IMR-90 (cell line): ENCODE measurements around the gene SH3BP5. TPM values are rescaled to one million over a fixed set of nuclear protein-coding genes. Genes with fewer than 3 reads are reported as not detected.

ENCODE experiments used
- ATAC-seq: fragments of 200-7000 bp; cut with Tn5 transposase; 2 replicates; pipeline ENCODE4 v1.9.1; 2020; ENCODE audit warnings: low read depth, mild to moderate bottlenecking, moderate library complexity
- BruUV-seq: library from RNA; stranded (reverse); fragments of 400-500 nt; replicated peaks from 2 replicates; lab custom pipeline; 2021; lab: Mats Ljungman, UMichigan
- CTCF ChIA-PET: fragments of 300-600 bp; formaldehyde crosslinking; extraction: SDS; loops from one replicate; lab custom pipeline; 2021; ENCODE audit warnings: antibody characterized with exemption; lab: Yijun Ruan, JAX
- POLR2A ChIA-PET: fragments of 300-600 bp; sonication (Branson Sonifier 250); formaldehyde crosslinking; loops from one replicate; lab custom pipeline; 2022; ENCODE audit warnings: antibody characterized with exemption; ENCODE audit not compliant: unreplicated experiment; lab: Charles Lee
- DNase-seq: peaks from one replicate; pipeline ENCODE4 v3.0.0; 2013
- H2AFZ ChIP-seq: replicated peaks from 2 replicates; pipeline ENCODE3; 2013; ENCODE audit warnings: low read length, mild to moderate bottlenecking; ENCODE audit not compliant: poor library complexity
- H2AK5ac ChIP-seq: 2 replicates; pipeline ENCODE4 v1.6.1; 2013; ENCODE audit warnings: low read depth, low read length, inconsistent platforms
- H2AK9ac ChIP-seq: replicated peaks from 2 replicates; pipeline ENCODE3; 2013; ENCODE audit warnings: mild to moderate bottlenecking, low read depth, low read length, moderate library complexity; ENCODE audit not compliant: poor library complexity
- H2BK120ac ChIP-seq: 2 replicates; pipeline ENCODE4 v1.6.1; 2013; ENCODE audit warnings: low read depth, low read length, inconsistent platforms
- H2BK15ac ChIP-seq: 3 replicates; pipeline ENCODE4 v1.6.1; 2013; ENCODE audit warnings: low read depth, low read length, inconsistent platforms
- H2BK20ac ChIP-seq: 2 replicates; pipeline ENCODE4 v1.6.1; 2013; ENCODE audit warnings: low read depth, mild to moderate bottlenecking, inconsistent platforms, low read length, moderate library complexity
- H2BK5ac ChIP-seq: 2 replicates; pipeline ENCODE4 v1.6.1; 2013; ENCODE audit warnings: mild to moderate bottlenecking, low read depth, low read length, inconsistent platforms; ENCODE audit not compliant: poor library complexity, severe bottlenecking
- H3K14ac ChIP-seq: replicated peaks from 2 replicates; pipeline ENCODE4 v1.6.1; 2013; ENCODE audit warnings: low read depth, low read length, inconsistent platforms
- H3K18ac ChIP-seq: 2 replicates; pipeline ENCODE4 v1.6.1; 2013; ENCODE audit warnings: low read depth, low read length, control low read depth
- H3K23ac ChIP-seq: 2 replicates; pipeline ENCODE4 v1.6.1; 2013; ENCODE audit warnings: low read depth, low read length, inconsistent platforms
- H3K27ac ChIP-seq: 2 replicates; pipeline ENCODE4 v1.5.1; 2013; ENCODE audit warnings: mild to moderate bottlenecking, control low read depth, low read length; ENCODE audit not compliant: insufficient read depth
- H3K27me3 ChIP-seq: 2 replicates; pipeline ENCODE4 v1.6.1; 2013; ENCODE audit warnings: low read length; ENCODE audit not compliant: control insufficient read depth, insufficient read depth
- H3K36me3 ChIP-seq: 2 replicates; pipeline ENCODE4 v1.6.1; 2013; ENCODE audit warnings: low read length, mixed read lengths; ENCODE audit not compliant: control insufficient read depth, insufficient read depth
- H3K4ac ChIP-seq: 2 replicates; pipeline ENCODE4 v1.6.1; 2013; ENCODE audit warnings: low read depth, low read length, inconsistent platforms
- H3K4me1 ChIP-seq: 2 replicates; pipeline ENCODE4 v1.6.1; 2013; ENCODE audit warnings: low read length, mixed read lengths; ENCODE audit not compliant: control insufficient read depth, insufficient read depth
- H3K4me2 ChIP-seq: 2 replicates; pipeline ENCODE4 v1.6.1; 2013; ENCODE audit warnings: low read depth, mild to moderate bottlenecking, control low read depth, low read length, moderate library complexity
- H3K4me3 ChIP-seq: 2 replicates; pipeline ENCODE4 v1.5.1; 2013; ENCODE audit warnings: low read depth, mild to moderate bottlenecking, control low read depth, low read length, moderate library complexity; ENCODE audit not compliant: insufficient read depth
- H3K56ac ChIP-seq: 2 replicates; pipeline ENCODE4 v1.6.1; 2013; ENCODE audit warnings: low read length, inconsistent platforms; ENCODE audit not compliant: insufficient read depth; ENCODE audit errors: extremely low read depth
- H3K79me1 ChIP-seq, 2 experiments: 2 replicates each; pipeline ENCODE4 v1.6.1; 2013; ENCODE audit warnings: low read length in 2 of 2, inconsistent platforms in 1 of 2, low read depth in 1 of 2
- H3K9ac ChIP-seq: 2 replicates; pipeline ENCODE4 v1.6.1; 2013; ENCODE audit warnings: low read depth, low read length, control low read depth
- H3K9me1 ChIP-seq: 2 replicates; pipeline ENCODE4 v1.6.1; 2013; ENCODE audit warnings: low read length, inconsistent platforms; ENCODE audit not compliant: insufficient read depth
- H3K9me3 ChIP-seq: 2 replicates; pipeline ENCODE4 v1.6.1; 2013; ENCODE audit warnings: low read length; ENCODE audit not compliant: control insufficient read depth, insufficient read depth
- H4K20me1 ChIP-seq: 2 replicates; pipeline ENCODE4 v1.6.1; 2013; ENCODE audit warnings: low read length, inconsistent platforms; ENCODE audit not compliant: insufficient read depth
- H4K5ac ChIP-seq: 2 replicates; pipeline ENCODE4 v1.6.1; 2013; ENCODE audit warnings: mild to moderate bottlenecking, low read depth, low read length, control low read depth
- H4K8ac ChIP-seq, 2 experiments: 2 replicates each; pipeline ENCODE4 v1.6.1; 2013; ENCODE audit warnings: low read depth in 2 of 2, low read length in 2 of 2, control low read depth in 1 of 2, inconsistent platforms in 1 of 2
- H4K91ac ChIP-seq: 2 replicates; pipeline ENCODE4 v1.6.1; 2013; ENCODE audit warnings: low read depth, low read length, inconsistent platforms; ENCODE audit not compliant: insufficient read depth
- MAZ ChIP-seq: IDR thresholded peaks from 2 replicates; pipeline ENCODE4 v1.6.1; 2012; ENCODE audit warnings: low read depth, mild to moderate bottlenecking, low read length, improper control_type of control experiment, moderate library complexity, borderline replicate concordance
- SMC3 ChIP-seq: fragments of 150-350 bp; IDR thresholded peaks from 2 replicates; pipeline ENCODE4 v1.6.1; 2016; ENCODE audit warnings: low read depth, mild to moderate bottlenecking, antibody characterized with exemption, low read length, moderate library complexity
- dilution Hi-C: fragments of 300-500 bp; cut with HindIII; formaldehyde crosslinking; loops from one replicate; pipeline ENCODE4 v1.14.3; 2018; ENCODE audit warnings: low sequenced_read_pairs; ENCODE audit not compliant: unreplicated experiment
- in situ Hi-C: fragments of 300-500 bp; cut with MboI; formaldehyde crosslinking; loops from 3 replicates; pipeline ENCODE4 v1.14.3; 2019; ENCODE audit warnings: low sequenced_read_pairs, inconsistent platforms, mixed read lengths
- intact Hi-C: fragments of 100-400 bp; cut with micrococcal nuclease; formaldehyde crosslinking; loops from 2 replicates; pipeline ENCODE4 v1.10.0; 2022
- polyA plus RNA-seq, 3 experiments: library from polyadenylated mRNA; depleted of rRNA; stranded (reverse); fragments of >200 nt; gene quantifications; 2 replicates each; pipeline ENCODE4 v1.2.3, GENCODE V29; 2012; ENCODE audit warnings: low replicate concordance in 1 of 3
- total RNA-seq: library from RNA; depleted of rRNA; stranded (reverse); fragments of >200 nt; gene quantifications from 2 replicates; pipeline ENCODE4 v1.2.3, GENCODE V29; 2012

SH3BP5 gene
- total and polyA plus RNA-seq, 2 of the 4 experiments (the other 2 are of a cell fraction), result 14.0 to 23.5 TPM

- H3K27ac ChIP-seq, result no peak overlapping the region
- H2AK5ac ChIP-seq, result no peak overlapping the region
- H4K5ac ChIP-seq, result no peak overlapping the region
- H3K23ac ChIP-seq, result no peak overlapping the region
- H4K91ac ChIP-seq, result no peak overlapping the region
- no peak for ATAC-seq
- no peak overlapping the region for H2BK5ac ChIP-seq
- no peak for DNase-seq
- H4K8ac ChIP-seq, result no peak overlapping the region
- peaks cover 26 to 27% of the 10 kb centered on the region in 2 experiments for H3K79me1 ChIP-seq
- H2AFZ ChIP-seq, result no peak overlapping the region
- no peak overlapping the region for H2BK15ac ChIP-seq
- H2AK9ac ChIP-seq, result no peak overlapping the region
- peaks cover 7% of the 10 kb centered on the region; the same call in 1 of the 2 replicates for H4K20me1 ChIP-seq
- H3K9ac ChIP-seq, result no peak overlapping the region
- no peak overlapping the region for H3K4me2 ChIP-seq
- no peak overlapping the region for H3K14ac ChIP-seq
- H3K36me3 ChIP-seq, result peaks cover 46% of the 10 kb centered on the region
- no peaks in the 10 kb centered on the region; the same call in 1 of the 2 replicates for H3K9me1 ChIP-seq
- in situ Hi-C loops (loop anchor here (25.0 kb wide), 1 partner anchor 281 kb away; the partner anchor contains the start of gene NR2C2), dilution Hi-C loops (no loop called here), intact Hi-C loops (loop anchor here (5.0 kb wide), 1 partner anchor 34 kb away; no protein-coding TSS in a partner anchor)
- no peaks in the 10 kb centered on the region for H3K4me1 ChIP-seq
- no peak overlapping the region for H2BK120ac ChIP-seq
- no TSS peak for BruUV-seq
- no peaks in the 10 kb centered on the region for H3K27me3 ChIP-seq
- no peak overlapping the region for H3K4me3 ChIP-seq
- H2BK20ac ChIP-seq, result no peak overlapping the region
- no peaks in the 10 kb centered on the region for H3K9me3 ChIP-seq
- no peak overlapping the region for H3K18ac ChIP-seq
- no peak for TF ChIP-seq MAZ
- TF ChIP-seq SMC3, result no peak
- CTCF ChIA-PET, result interaction anchor here (0.6 to 2.2 kb wide), 2 partner anchors 15 to 398 kb away, joined by 3 to 6 read pairs; no protein-coding TSS in a partner anchor
- POLR2A ChIA-PET, result no interaction called here
- no peak overlapping the region for H3K56ac ChIP-seq
- H3K4ac ChIP-seq, result no peak overlapping the region
These were observed 113.7 kb downstream of the SH3BP5 start for GRCh38 chr3:15218689-15219088.
